GM18870 (cell line): ENCODE data around the gene MAGED4B.
"Not testable (repeated sequence)": the region's sequence is repeated elsewhere in the genome, so short reads cannot be mapped to it uniquely, and the experiment has no call there.

Source experiments
- ATAC-seq: cut with Tn5 transposase; IDR thresholded peaks from one replicate; pipeline ENCODE4 v1.9.1; 2021; ENCODE audit warnings: moderate library complexity; ENCODE audit not compliant: unreplicated experiment

MAGED4B gene

DNA sequence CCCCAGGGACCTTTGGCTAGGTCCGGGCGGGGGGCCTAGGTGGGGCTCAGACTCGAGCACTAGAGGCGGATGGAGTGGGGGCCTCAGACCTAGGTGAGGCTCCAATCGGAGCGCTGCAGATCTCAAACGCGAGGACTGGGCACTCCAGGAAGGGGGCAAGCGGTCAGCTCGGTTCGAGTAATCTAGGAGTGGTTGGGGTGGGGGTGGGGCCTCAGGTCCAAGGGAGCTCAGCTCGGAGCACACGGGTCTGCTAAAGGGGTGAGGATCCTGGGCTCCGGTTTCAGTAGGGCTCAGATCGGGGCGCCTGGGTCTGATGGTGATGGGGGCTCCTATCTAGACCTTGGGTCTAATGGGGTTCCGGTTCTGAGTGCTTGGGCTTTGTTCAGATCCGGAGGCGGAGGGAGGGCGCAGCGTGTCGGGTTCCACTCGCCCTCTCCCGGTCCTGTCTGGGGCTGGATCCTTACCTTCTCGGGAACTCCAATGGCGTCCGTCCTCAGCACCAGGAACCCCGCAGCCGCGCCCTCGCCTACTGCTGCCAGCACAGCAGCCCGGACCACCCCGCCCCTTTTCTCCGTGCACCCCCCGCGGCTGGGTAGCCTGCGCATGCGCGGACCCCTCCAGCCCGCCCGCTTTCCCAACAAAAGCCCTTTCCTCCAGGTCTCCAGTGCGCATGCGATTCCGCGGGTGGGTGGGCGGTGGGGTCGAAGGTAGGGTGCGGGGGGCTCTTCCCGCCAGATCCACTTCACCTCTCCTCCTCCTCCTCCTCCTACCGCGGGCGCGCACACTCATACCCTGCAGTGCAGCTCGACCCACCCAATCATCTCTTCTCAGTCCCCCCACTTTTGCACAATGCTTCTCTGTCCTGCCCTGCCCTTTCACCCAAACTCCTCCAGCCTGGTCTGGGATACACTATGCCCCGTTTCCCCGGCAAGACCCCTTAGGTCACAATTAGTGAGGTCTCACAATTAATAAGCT lies at the start of gene MAGED4B:
TSS of gene MAGED4B (minus strand) at position 518 of the 975 bp plus-strand sequence. CDS start 1,011 bp downstream, outside the sequence.
- ATAC-seq, result not testable (repeated sequence)

GRCh38 chrX:52118262-52118661 lies 49.3 kb upstream of the MAGED4B start:
- ATAC-seq, result no peak

GRCh38 chrX:52082578-52082977 lies 13.6 kb upstream of the MAGED4B start:
- ATAC-seq, result no peak

- no peak for ATAC-seq
Measured at GRCh38 chrX:52078131-52078530, 9.1 kb upstream of the MAGED4B start.

- not testable (repeated sequence) for ATAC-seq
Measured at GRCh38 chrX:52042288-52042687, 26.7 kb downstream of the MAGED4B start.

- no peak for ATAC-seq
Measured at GRCh38 chrX:52034211-52034610, 34.8 kb downstream of the MAGED4B start.

DNA sequence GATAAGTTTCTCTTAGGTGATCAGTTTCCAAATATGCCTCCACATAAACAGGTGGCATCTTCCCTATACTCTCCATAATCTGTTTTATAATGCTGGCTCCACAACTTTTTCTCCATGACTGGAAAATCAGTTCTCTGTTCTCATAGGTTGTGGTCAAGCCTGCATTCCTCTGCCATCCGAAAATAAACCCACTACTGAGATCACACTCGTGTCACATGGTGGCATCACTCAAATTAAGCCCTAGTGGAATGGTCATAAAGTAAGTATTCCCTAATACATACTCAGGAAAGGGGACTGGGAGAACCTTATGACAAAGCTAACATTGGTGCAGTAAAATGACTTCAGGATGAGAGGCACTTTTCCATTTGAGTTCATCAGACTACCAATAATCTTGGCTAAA lies 37.6 kb downstream of the MAGED4B start:
- ATAC-seq, result no peak

GRCh38 chrX:52015794-52016193 lies 53.2 kb downstream of the MAGED4B start:
- no peak for ATAC-seq
